OCI-LY1 (cell line): ENCODE data around the gene HTR6.
"Not testable (repeated sequence)": the region's sequence is repeated elsewhere in the genome, so short reads cannot be mapped to it uniquely, and the experiment has no call there.

Experiments used
- H2AFZ ChIP-seq: fragments of 200-600 bp; sonication (generic), shearing (Covaris generic); 2 replicates; pipeline ENCODE4 v1.6.0; 2014; ENCODE audit warnings: antibody characterized with exemption, mild to moderate bottlenecking, low read length
- H3F3A ChIP-seq: fragments of 200-600 bp; sonication (generic), shearing (Covaris generic); 2 replicates; pipeline ENCODE4 v1.6.0; 2014; ENCODE audit warnings: mild to moderate bottlenecking, antibody characterized with exemption, low read length, moderate library complexity; ENCODE audit not compliant: insufficient read depth
- H3K27ac ChIP-seq: fragments of 200-600 bp; sonication (generic); 2 replicates; pipeline ENCODE4 v1.5.1; 2014; ENCODE audit warnings: low read length, mixed run types, mild to moderate bottlenecking, low read depth; ENCODE audit not compliant: poor library complexity, severe bottlenecking
- H3K27me3 ChIP-seq: fragments of 200-600 bp; sonication (generic); 2 replicates; pipeline ENCODE4 v1.6.0; 2014; ENCODE audit warnings: antibody characterized with exemption, mild to moderate bottlenecking, low read length, moderate library complexity; ENCODE audit not compliant: insufficient read depth
- H3K36me3 ChIP-seq: fragments of 200-600 bp; sonication (generic); 2 replicates; pipeline ENCODE4 v1.6.1; 2014; ENCODE audit warnings: mild to moderate bottlenecking, antibody characterized with exemption, low read length, moderate library complexity, mixed read lengths; ENCODE audit not compliant: insufficient read depth
- H3K4me1 ChIP-seq: fragments of 200-600 bp; sonication (generic); 2 replicates; pipeline ENCODE4 v1.5.1; 2014; ENCODE audit warnings: mild to moderate bottlenecking, low read length, moderate library complexity; ENCODE audit not compliant: insufficient read depth, severe bottlenecking
- H3K4me2 ChIP-seq: fragments of 200-600 bp; sonication (generic), shearing (Covaris generic); 2 replicates; pipeline ENCODE4 v1.6.1; 2014; ENCODE audit warnings: low read length
- H3K4me3 ChIP-seq: fragments of 200-600 bp; sonication (generic); 2 replicates; pipeline ENCODE4 v1.5.1; 2014; ENCODE audit warnings: low read length, low read depth, mild to moderate bottlenecking, mixed read lengths; ENCODE audit not compliant: poor library complexity, severe bottlenecking
- H3K79me2 ChIP-seq: fragments of 200-600 bp; shearing (Covaris generic); 2 replicates; pipeline ENCODE4 v1.6.1; 2016; ENCODE audit warnings: mixed run types, low read length, mixed read lengths; ENCODE audit not compliant: insufficient read depth
- H3K9ac ChIP-seq: fragments of 200-600 bp; sonication (generic), shearing (Covaris generic); 2 replicates; pipeline ENCODE4 v1.6.1; 2014; ENCODE audit warnings: mild to moderate bottlenecking, low read length, mixed read lengths
- H3K9me2 ChIP-seq: fragments of 200-600 bp; sonication (generic), shearing (Covaris generic); 2 replicates; pipeline ENCODE4 v1.6.1; 2014; ENCODE audit warnings: low read depth, mild to moderate bottlenecking, low read length, mixed read lengths
- H3K9me3 ChIP-seq: fragments of 200-600 bp; shearing (Covaris generic); 2 replicates; pipeline ENCODE4 v1.6.1; 2014; ENCODE audit warnings: low read length, mixed read lengths
- H4K20me1 ChIP-seq: fragments of 200-600 bp; sonication (generic), shearing (Covaris generic); 2 replicates; pipeline ENCODE4 v1.6.0; 2016; ENCODE audit warnings: mild to moderate bottlenecking, low read length; ENCODE audit not compliant: insufficient read depth
- CTCF ChIP-seq: fragments of 200-600 bp; sonication (generic), shearing (Covaris generic); IDR thresholded peaks from 2 replicates; pipeline ENCODE4 v1.5.1; 2017; ENCODE audit warnings: mild to moderate bottlenecking, antibody characterized with exemption, low read length, moderate library complexity, mixed read lengths
- EZH2 ChIP-seq: fragments of 200-600 bp; sonication (generic), shearing (Covaris generic); IDR thresholded peaks from 2 replicates; pipeline ENCODE4 v1.8.0; 2017; ENCODE audit warnings: borderline replicate concordance, mixed run types, mild to moderate bottlenecking, antibody characterized with exemption, low read length, moderate library complexity, mixed read lengths

HTR6 gene

DNA sequence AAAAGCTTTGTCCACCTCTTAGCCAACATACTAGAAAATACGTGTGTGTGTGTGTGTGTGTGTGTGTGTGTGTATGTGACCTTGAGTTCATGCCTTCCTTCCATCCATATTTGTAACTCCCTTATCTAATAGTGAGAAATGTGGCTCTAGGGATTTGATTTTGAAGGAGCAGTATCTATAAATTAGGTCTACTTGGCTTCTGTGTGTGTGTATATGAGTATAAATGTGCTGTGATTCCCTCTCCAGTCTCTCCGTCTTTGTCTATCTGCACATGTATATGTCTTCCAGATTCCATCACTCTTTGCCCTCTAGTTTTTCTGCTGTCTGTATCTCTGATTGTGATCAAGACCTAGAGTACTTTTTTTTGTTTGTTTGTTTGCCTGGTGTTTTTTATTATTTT lies 32.5 kb upstream of the HTR6 start:
- Histone ChIP-seq H3K9ac (no peak overlapping the region), H3K27me3 (no peaks in the 10 kb centered on the region), H3K79me2 (no peaks in the 10 kb centered on the region), H3K9me2 (no peaks in the 10 kb centered on the region), H3K4me1 (no peaks in the 10 kb centered on the region), H3K4me3 (no peak overlapping the region), H4K20me1 (no peaks in the 10 kb centered on the region), H2AFZ (no peak overlapping the region), H3K4me2 (no peak overlapping the region), H3K27ac (no peak overlapping the region), H3K36me3 (peaks cover 18% of the 10 kb centered on the region), H3F3A (no peaks in the 10 kb centered on the region), H3K9me3 (no peaks in the 10 kb centered on the region)
- TF ChIP-seq EZH2 (no peak), CTCF (no peak)

GRCh38 chr1:19633106-19633505 lies 31.6 kb upstream of the HTR6 start:
- H4K20me1 ChIP-seq = no peaks in the 10 kb centered on the region
- H3K79me2 ChIP-seq = no peaks in the 10 kb centered on the region
- H3K9me2 ChIP-seq = no peaks in the 10 kb centered on the region
- H3K9ac ChIP-seq = no peak overlapping the region
- TF ChIP-seq CTCF (no peak), EZH2 (no peak)
- H3K4me1 ChIP-seq = no peaks in the 10 kb centered on the region
- H3K9me3 ChIP-seq = no peaks in the 10 kb centered on the region
- H3F3A ChIP-seq = no peaks in the 10 kb centered on the region
- no peaks in the 10 kb centered on the region for H3K27me3 ChIP-seq
- H2AFZ ChIP-seq = no peak overlapping the region
- H3K4me2 ChIP-seq = no peak overlapping the region
- no peak overlapping the region for H3K4me3 ChIP-seq
- peaks cover 9% of the 10 kb centered on the region for H3K36me3 ChIP-seq
- no peak overlapping the region for H3K27ac ChIP-seq

GRCh38 chr1:19635064-19635463 lies 29.6 kb upstream of the HTR6 start:
- H3K9me3 ChIP-seq, H3F3A ChIP-seq, H3K36me3 ChIP-seq, H3K4me2 ChIP-seq, H2AFZ ChIP-seq, H3K4me1 ChIP-seq, H3K9me2 ChIP-seq, H3K79me2 ChIP-seq, H3K27ac ChIP-seq, H4K20me1 ChIP-seq, H3K9ac ChIP-seq, H3K4me3 ChIP-seq, H3K27me3 ChIP-seq: not testable (repeated sequence)

DNA sequence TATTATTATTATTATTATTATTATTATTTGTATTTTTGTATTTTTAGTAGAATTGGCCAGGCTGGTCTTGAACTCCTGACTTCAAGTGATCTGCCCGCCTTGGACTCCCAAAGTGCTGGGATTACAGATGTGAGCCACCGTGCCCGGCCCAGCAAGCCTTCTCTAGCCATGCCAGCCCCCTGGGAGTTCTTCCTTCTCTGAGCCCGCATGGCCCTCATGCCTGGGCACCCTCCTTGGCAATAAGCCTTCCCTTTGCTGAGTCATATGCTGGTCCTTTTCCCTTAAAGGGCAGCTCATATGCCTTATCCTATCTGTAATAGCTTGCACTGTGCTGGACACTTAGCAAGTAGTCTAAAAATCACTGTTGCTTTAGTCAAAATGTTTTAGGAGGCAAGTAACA lies 29.0 kb upstream of the HTR6 start:
- Histone ChIP-seq H3K9me2 (no peaks in the 10 kb centered on the region), H3K4me3 (no peak overlapping the region), H4K20me1 (no peaks in the 10 kb centered on the region), H3K4me2 (no peak overlapping the region), H3K36me3 (no peaks in the 10 kb centered on the region), H3K9ac (no peak overlapping the region), H3K79me2 (no peaks in the 10 kb centered on the region), H3K9me3 (no peaks in the 10 kb centered on the region), H2AFZ (no peak overlapping the region), H3F3A (no peaks in the 10 kb centered on the region), H3K27ac (no peak overlapping the region), H3K4me1 (no peaks in the 10 kb centered on the region), H3K27me3 (no peaks in the 10 kb centered on the region)
- TF ChIP-seq CTCF (no peak), EZH2 (no peak)
